A549 (cell line): ENCODE data around the gene RYR1. TPM values are rescaled to one million over a fixed set of nuclear protein-coding genes. Genes with fewer than 3 reads are reported as not detected.
"Not testable (repeated sequence)": the region's sequence is repeated elsewhere in the genome, so short reads cannot be mapped to it uniquely, and the experiment has no call there.

ENCODE experiments used
- ATAC-seq, 2 experiments: fragments of 200-7000 bp in 1 of 2; fragments of >200 bp in 1 of 2; cut with Nextera tagmentation in 1 of 2; cut with Tn5 transposase in 1 of 2; 3 replicates each; pipeline versions ENCODE4 v1.8.0 to v1.9.1; 2018 to 2020; ENCODE audit warnings: mild to moderate bottlenecking in 1 of 2, moderate library complexity in 1 of 2
- CTCF ChIA-PET: fragments of 300-600 bp; sonication (Branson Sonifier 250); formaldehyde crosslinking; extraction: SDS; loops from one replicate; lab custom pipeline; 2021; ENCODE audit warnings: antibody characterized with exemption, inconsistent platforms; lab: Yijun Ruan, JAX
- POLR2A ChIA-PET: fragments of 350-600 bp; formaldehyde crosslinking; extraction: SDS; loops from one replicate; lab custom pipeline; 2021; ENCODE audit warnings: antibody characterized with exemption, inconsistent platforms; lab: Yijun Ruan, JAX
- DNase-seq, 2 experiments: peaks; one replicate each; pipeline versions ENCODE4 v3.0.0 to v3.0.0-alpha.2; 2011 to 2016; ENCODE audit warnings: low read depth in 1 of 2, low spot score in 1 of 2
- FAIRE-seq: peaks from 2 replicates; lab custom pipeline; 2011; peaks lifted over from hg19 to GRCh38; lab: Jason Lieb, UNC
- H3K27ac ChIP-seq, 2 experiments: fragments of >200 bp; sonication (Bioruptor Twin); formaldehyde crosslinking; 3 replicates each; pipeline ENCODE4 v1.5.1; 2016 to 2017
- H3K4me1 ChIP-seq: fragments of >200 bp; sonication (Bioruptor Twin); formaldehyde crosslinking; 3 replicates; pipeline ENCODE4 v1.6.1; 2016
- H3K4me2 ChIP-seq: fragments of >200 bp; sonication (Bioruptor Twin); formaldehyde crosslinking; 3 replicates; pipeline ENCODE4 v1.6.1; 2016
- H3K4me3 ChIP-seq: fragments of >200 bp; sonication (Bioruptor Twin); formaldehyde crosslinking; 3 replicates; pipeline ENCODE4 v1.5.1; 2016
- H3K9me3 ChIP-seq: fragments of >200 bp; sonication (Bioruptor Twin); formaldehyde crosslinking; 3 replicates; pipeline ENCODE4 v1.6.1; 2016
- CBX2 ChIP-seq: fragments of 200-600 bp; sonication (generic); IDR thresholded peaks from 2 replicates; pipeline ENCODE4 v1.6.1; 2016; ENCODE audit warnings: low read depth, mild to moderate bottlenecking, borderline replicate concordance
- CBX8 ChIP-seq: fragments of 200-600 bp; sonication (generic); IDR thresholded peaks from 2 replicates; pipeline ENCODE4 v1.6.1; 2016
- CHD4 ChIP-seq: fragments of 200-600 bp; sonication (generic); IDR thresholded peaks from 2 replicates; pipeline ENCODE4 v1.6.1; 2016; ENCODE audit warnings: antibody characterized with exemption, mild to moderate bottlenecking, borderline replicate concordance
- EHMT2 ChIP-seq: fragments of 200-600 bp; sonication (generic); IDR thresholded peaks from 2 replicates; pipeline ENCODE4 v1.6.1; 2016; ENCODE audit warnings: antibody characterized with exemption, low read depth, mild to moderate bottlenecking, moderate library complexity
- EP300 ChIP-seq, 2 experiments: fragments of >200 bp; sonication (Bioruptor Twin); formaldehyde crosslinking; IDR thresholded peaks; 2 replicates in 1 of 2; 3 replicates in 1 of 2; pipeline ENCODE4 v1.6.1; 2016 to 2017
- FOSB ChIP-seq: fragments of 250-450 bp; sonication (Bioruptor Pico); IDR thresholded peaks from 2 replicates; pipeline ENCODE4 v1.5.0; 2020; ENCODE audit warnings: mild to moderate bottlenecking, moderate library complexity
- HES2 ChIP-seq: fragments of >200 bp; sonication (Bioruptor Twin); formaldehyde crosslinking; IDR thresholded peaks from 2 replicates; pipeline ENCODE4 v1.6.1; 2016
- HOXA7 ChIP-seq: fragments of 250-450 bp; sonication (Bioruptor Pico); IDR thresholded peaks from 2 replicates; pipeline ENCODE4 v1.5.0; 2020; ENCODE audit warnings: mild to moderate bottlenecking, moderate library complexity
- HOXB5 ChIP-seq: fragments of 250-450 bp; sonication (Bioruptor Pico); IDR thresholded peaks from 2 replicates; pipeline ENCODE4 v1.5.0; 2020; ENCODE audit warnings: mild to moderate bottlenecking, moderate library complexity
- JUN ChIP-seq, 2 experiments: fragments of >200 bp; sonication (Bioruptor Twin); formaldehyde crosslinking; IDR thresholded peaks; 2 replicates in 1 of 2; 3 replicates in 1 of 2; pipeline ENCODE4 v1.6.1; 2016 to 2017
- JUNB ChIP-seq: fragments of >200 bp; sonication (Bioruptor Twin); formaldehyde crosslinking; IDR thresholded peaks from 2 replicates; pipeline ENCODE4 v1.6.1; 2016
- MAFK ChIP-seq: fragments of 450-650 bp; IDR thresholded peaks from 2 replicates; pipeline ENCODE4 v1.6.1; 2014; ENCODE audit not compliant: partially characterized antibody
- MYC ChIP-seq: IDR thresholded peaks from 2 replicates; pipeline ENCODE4 v1.6.1; 2012; ENCODE audit warnings: mild to moderate bottlenecking, inconsistent platforms, low read length, improper control_type of control experiment, borderline replicate concordance
- PBX3 ChIP-seq: IDR thresholded peaks from 2 replicates; pipeline ENCODE4 v1.6.1; 2012
- PHF8 ChIP-seq: fragments of 200-600 bp; sonication (generic); IDR thresholded peaks from 2 replicates; pipeline ENCODE4 v1.6.1; 2016; ENCODE audit warnings: low read depth, mild to moderate bottlenecking, antibody characterized with exemption, moderate library complexity, borderline replicate concordance
- RARB ChIP-seq: fragments of 250-450 bp; sonication (Bioruptor Pico); IDR thresholded peaks from 2 replicates; pipeline ENCODE4 v1.8.0; 2021; ENCODE audit warnings: mild to moderate bottlenecking, moderate library complexity
- RNF2 ChIP-seq: fragments of 200-600 bp; sonication (generic); IDR thresholded peaks from 2 replicates; pipeline ENCODE4 v1.6.1; 2016; ENCODE audit warnings: low read depth, mild to moderate bottlenecking, antibody characterized with exemption, moderate library complexity, borderline replicate concordance
- SMC3 ChIP-seq: fragments of >200 bp; sonication (Bioruptor Twin); formaldehyde crosslinking; IDR thresholded peaks from 3 replicates; pipeline ENCODE4 v1.6.1; 2018; ENCODE audit warnings: inconsistent platforms
- ZSCAN20 ChIP-seq: fragments of 250-450 bp; sonication (Bioruptor Pico); IDR thresholded peaks from 2 replicates; pipeline ENCODE4 v1.8.0; 2022; ENCODE audit warnings: mild to moderate bottlenecking, moderate library complexity
- WGBS: methylation state at CpG from one replicate; pipeline ENCODE4 v1.1.6; 2017; ENCODE audit errors: missing lambda C conversion rate; 5-methylcytosine and 5-hydroxymethylcytosine counted together
- polyA plus RNA-seq, 4 experiments: library from polyadenylated mRNA; depleted of rRNA in 3 of 4; stranded (reverse); fragments of >200 nt; fragmentation: RNase III in 1 of 4; extraction: RNeasy Plus Mini Kit Qiagen cat#74134 plus additional on column Dnase treatment in 1 of 4; gene quantifications; 2 replicates in 3 of 4; 3 replicates in 1 of 4; pipeline ENCODE4 v1.2.3, GENCODE V29; 2011 to 2017
- TF ChIP-seq, protein P1 (sequence below): fragments of 450-650 bp; IDR thresholded peaks from 2 replicates; pipeline ENCODE4 v1.6.1; 2014; ENCODE audit warnings: antibody characterized with exemption
- TF ChIP-seq, protein P2 (sequence below): fragments of >200 bp; sonication (Bioruptor Twin); formaldehyde crosslinking; IDR thresholded peaks from 3 replicates; pipeline ENCODE4 v1.5.1; 2016

RYR1 gene
- polyA plus RNA-seq, 2 of the 4 experiments (the other 2 are of a cell fraction): 1.4 to 3.1 TPM

DNA sequence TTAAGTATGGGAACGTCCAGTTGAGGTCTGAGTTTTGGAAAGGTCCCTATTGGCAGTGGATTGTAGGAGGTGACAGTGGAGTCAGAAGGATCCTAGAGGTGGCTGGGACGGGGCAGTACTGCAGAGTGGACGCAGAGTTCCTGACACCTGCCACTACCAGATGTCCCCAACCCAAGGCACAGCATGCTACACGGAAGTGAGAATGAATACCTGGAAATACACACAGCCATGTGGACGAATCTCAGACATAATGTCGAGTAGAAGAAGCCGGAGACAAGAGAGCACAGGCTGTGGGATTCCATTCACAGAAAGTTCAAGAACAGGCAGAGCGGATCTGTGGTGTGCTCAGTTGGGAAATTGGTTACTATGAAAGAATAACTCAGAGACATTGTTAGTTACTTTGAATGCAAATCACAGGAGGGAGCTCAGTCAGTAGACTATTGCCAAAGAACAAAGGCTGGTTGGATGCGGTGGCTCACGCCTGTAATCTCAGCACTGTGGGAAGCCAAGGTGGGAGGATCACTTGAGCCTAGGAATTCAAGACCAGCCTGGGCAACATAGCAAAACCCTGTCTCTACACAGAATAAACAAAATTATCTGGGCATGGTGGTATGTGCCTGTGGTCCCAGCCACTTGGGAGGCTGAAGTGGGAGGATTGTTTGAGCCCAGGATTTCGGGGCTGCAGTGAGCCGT is 37.4 kb downstream of the RYR1 start:
- no peak for DNase-seq
- ChIA-PET POLR2A (no interaction called here), CTCF (interaction anchor here (0.6 to 3.3 kb wide), 7 partner anchors 8 to 581 kb away, joined by 3 to 20 read pairs (median 3); partner anchors contain the start of gene FAM98C)
- no peak overlapping the region for H3K4me3 ChIP-seq
- no peaks in the 10 kb centered on the region for H3K4me1 ChIP-seq
- WGBS: 17% methylated on average over 12 of the region's 12 CpGs
- no peak overlapping the region for H3K4me2 ChIP-seq
- peak in 1 of 2 experiments; percentile 14; a peak in 2 of 6 replicates for ATAC-seq
- H3K27ac ChIP-seq: no peak overlapping the region
- H3K9me3 ChIP-seq: no peaks in the 10 kb centered on the region
- FAIRE-seq: peak; percentile 96
- no peak for TF ChIP-seq CHD4
- TF ChIP-seq EP300 (IDR thresholded peaks at IDR 0.05): no peak
- TF ChIP-seq, protein P1, sequence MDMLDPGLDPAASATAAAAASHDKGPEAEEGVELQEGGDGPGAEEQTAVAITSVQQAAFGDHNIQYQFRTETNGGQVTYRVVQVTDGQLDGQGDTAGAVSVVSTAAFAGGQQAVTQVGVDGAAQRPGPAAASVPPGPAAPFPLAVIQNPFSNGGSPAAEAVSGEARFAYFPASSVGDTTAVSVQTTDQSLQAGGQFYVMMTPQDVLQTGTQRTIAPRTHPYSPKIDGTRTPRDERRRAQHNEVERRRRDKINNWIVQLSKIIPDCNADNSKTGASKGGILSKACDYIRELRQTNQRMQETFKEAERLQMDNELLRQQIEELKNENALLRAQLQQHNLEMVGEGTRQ: no peak
- TF ChIP-seq CBX2: no peak
- no peak for TF ChIP-seq HOXB5 (CRISPR knock-in tag)
- TF ChIP-seq PHF8: no peak
- TF ChIP-seq FOSB (CRISPR knock-in tag): no peak
- TF ChIP-seq JUNB: no peak
- TF ChIP-seq, protein P2, sequence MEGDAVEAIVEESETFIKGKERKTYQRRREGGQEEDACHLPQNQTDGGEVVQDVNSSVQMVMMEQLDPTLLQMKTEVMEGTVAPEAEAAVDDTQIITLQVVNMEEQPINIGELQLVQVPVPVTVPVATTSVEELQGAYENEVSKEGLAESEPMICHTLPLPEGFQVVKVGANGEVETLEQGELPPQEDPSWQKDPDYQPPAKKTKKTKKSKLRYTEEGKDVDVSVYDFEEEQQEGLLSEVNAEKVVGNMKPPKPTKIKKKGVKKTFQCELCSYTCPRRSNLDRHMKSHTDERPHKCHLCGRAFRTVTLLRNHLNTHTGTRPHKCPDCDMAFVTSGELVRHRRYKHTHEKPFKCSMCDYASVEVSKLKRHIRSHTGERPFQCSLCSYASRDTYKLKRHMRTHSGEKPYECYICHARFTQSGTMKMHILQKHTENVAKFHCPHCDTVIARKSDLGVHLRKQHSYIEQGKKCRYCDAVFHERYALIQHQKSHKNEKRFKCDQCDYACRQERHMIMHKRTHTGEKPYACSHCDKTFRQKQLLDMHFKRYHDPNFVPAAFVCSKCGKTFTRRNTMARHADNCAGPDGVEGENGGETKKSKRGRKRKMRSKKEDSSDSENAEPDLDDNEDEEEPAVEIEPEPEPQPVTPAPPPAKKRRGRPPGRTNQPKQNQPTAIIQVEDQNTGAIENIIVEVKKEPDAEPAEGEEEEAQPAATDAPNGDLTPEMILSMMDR: no peak
- TF ChIP-seq HOXA7 (CRISPR knock-in tag): no peak
- TF ChIP-seq JUN (IDR thresholded peaks at IDR 0.05): no peak
- no peak for TF ChIP-seq EHMT2
- no peak for TF ChIP-seq RARB (CRISPR knock-in tag)
- no peak for TF ChIP-seq MAFK
- no peak for TF ChIP-seq HES2

- CTCF ChIA-PET: interaction anchor here (0.6 to 1.2 kb wide), 4 partner anchors 11 to 485 kb away, joined by 3 to 5 read pairs (median 4); no protein-coding TSS in a partner anchor
- ATAC-seq: 0 out of 6 replicates have a peak, but pooled peaks of 1 of the 2 experiments have one; percentile 6
- WGBS: 75% methylated on average over 4 of the region's 4 CpGs
- H3K4me3 ChIP-seq, DNase-seq, FAIRE-seq, H3K9me3 ChIP-seq, H3K4me1 ChIP-seq, H3K27ac ChIP-seq, H3K4me2 ChIP-seq, POLR2A ChIA-PET: not testable (repeated sequence)
Observed at GRCh38 chr19:38472725-38473124, 39.2 kb downstream of the RYR1 start.

DNA sequence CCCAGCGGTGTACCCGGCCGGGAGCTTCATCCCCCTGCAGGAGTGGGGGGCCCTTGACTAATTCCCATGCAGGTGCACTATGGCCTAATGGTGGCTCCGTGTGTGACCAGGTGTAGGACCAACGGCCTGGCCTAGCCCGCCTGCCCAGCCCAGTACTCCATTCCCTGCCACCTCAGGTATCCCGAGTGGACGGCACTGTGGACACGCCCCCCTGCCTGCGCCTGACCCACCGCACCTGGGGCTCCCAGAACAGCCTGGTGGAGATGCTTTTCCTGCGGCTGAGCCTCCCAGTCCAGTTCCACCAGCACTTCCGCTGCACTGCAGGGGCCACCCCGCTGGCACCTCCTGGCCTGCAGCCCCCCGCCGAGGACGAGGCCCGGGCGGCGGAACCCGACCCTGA is 39.7 kb downstream of the RYR1 start:
- TF ChIP-seq CBX2 (no peak), CBX8 (no peak)
- Histone ChIP-seq H3K4me3 (no peak overlapping the region), H3K9me3 (no peaks in the 10 kb centered on the region), H3K27ac (no peak overlapping the region), H3K4me2 (no peak overlapping the region), H3K4me1 (no peaks in the 10 kb centered on the region)
- no peak for FAIRE-seq
- ChIA-PET CTCF (interaction anchor here (0.6 to 1.2 kb wide), 4 partner anchors 12 to 485 kb away, joined by 3 to 5 read pairs (median 4); no protein-coding TSS in a partner anchor), POLR2A (no interaction called here)
- WGBS: 45% methylated on average over 15 of the region's 21 CpGs
- no peak for DNase-seq
- ATAC-seq: 0 out of 6 replicates have a peak, but pooled peaks have one; percentile 8 to 21

DNA sequence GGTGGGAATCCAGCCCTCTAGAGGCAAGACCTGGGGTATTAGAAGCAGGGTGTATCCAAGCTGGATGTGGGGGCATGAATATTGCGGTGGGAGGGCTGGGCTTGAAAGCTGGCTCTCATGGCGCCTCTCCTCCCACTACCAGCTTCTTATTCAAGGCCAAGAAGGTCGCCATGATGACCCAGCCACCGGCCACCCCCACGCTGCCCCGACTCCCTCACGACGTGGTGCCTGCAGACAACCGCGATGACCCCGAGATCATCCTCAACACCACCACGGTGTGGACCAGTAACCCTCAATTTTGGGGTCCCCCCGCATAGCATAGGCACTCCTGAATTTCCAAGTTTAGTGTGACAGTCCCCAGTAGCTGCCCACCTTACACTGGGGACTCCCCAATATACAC is 41.7 kb downstream of the RYR1 start:
- POLR2A ChIA-PET: no interaction called here
- WGBS: 56% methylated on average over 13 of the region's 13 CpGs
- DNase-seq (no peak), ATAC-seq (no peak), FAIRE-seq (no peak)
- Histone ChIP-seq H3K4me2 (no peak overlapping the region), H3K4me3 (no peak overlapping the region), H3K27ac (no peak overlapping the region), H3K9me3 (no peaks in the 10 kb centered on the region), H3K4me1 (no peaks in the 10 kb centered on the region)
- CTCF ChIA-PET: interaction anchor here (0.9 kb wide), 1 partner anchor 241 kb away, joined by 5 read pairs; no protein-coding TSS in a partner anchor
- TF ChIP-seq MYC (no peak), ZSCAN20 (CRISPR knock-in tag) (no peak), HES2 (no peak), RNF2 (no peak), SMC3 (no peak), PBX3 (no peak)
- TF ChIP-seq, protein P2: no peak
